Breast epithelium (tissue), 4 donors: ENCODE results near the gene MEIS3. TPM values are rescaled to one million over a fixed set of nuclear protein-coding genes. Genes with fewer than 3 reads are reported as not detected.

Experiments
- DNase-seq, 2 donors: peaks; one replicate each; pipeline ENCODE4 v3.0.0-alpha.2; 2019; ENCODE audit warnings: low spot score in 2 of 2
- H3K27ac ChIP-seq, 2 donors: fragments of 200-600 bp; sonication (generic) in 1 of 2; one replicate each; pipeline ENCODE4 v1.5.1; 2016 to 2019; ENCODE audit warnings: mild to moderate bottlenecking in 1 of 2
- H3K27me3 ChIP-seq, 2 donors: fragments of 200-600 bp; sonication (generic) in 1 of 2; one replicate each; pipeline versions ENCODE4 v1.5.1 to v1.6.0; 2017 to 2019; ENCODE audit warnings: control low read depth in 1 of 2, mild to moderate bottlenecking in 1 of 2
- H3K36me3 ChIP-seq: fragments of 200-600 bp; one replicate; pipeline ENCODE4 v1.5.1; 2019
- H3K4me1 ChIP-seq, 2 donors: fragments of 200-600 bp; sonication (generic); one replicate each; pipeline ENCODE4 v1.5.1; 2016 to 2019; ENCODE audit warnings: control low read depth in 1 of 2
- H3K4me3 ChIP-seq, 3 donors: fragments of 200-600 bp; sonication (generic); 1 replicate in 2 of 3; 2 replicates in 1 of 3; pipeline ENCODE4 v1.5.1; 2016 to 2019; ENCODE audit warnings: mild to moderate bottlenecking in 3 of 3, moderate library complexity in 2 of 3
- H3K9me3 ChIP-seq, 2 donors: fragments of 200-600 bp; sonication (generic) in 1 of 2; one replicate each; pipeline ENCODE4 v1.5.1; 2016 to 2019; ENCODE audit warnings: control low read depth in 1 of 2
- CTCF ChIP-seq, 3 donors: fragments of 450-650 bp; IDR thresholded peaks; one replicate each; pipeline ENCODE4 v1.5.1; 2016 to 2017; ENCODE audit warnings: antibody characterized with exemption in 3 of 3, mild to moderate bottlenecking in 3 of 3, moderate library complexity in 3 of 3
- POLR2A ChIP-seq: fragments of 450-650 bp; IDR thresholded peaks from one replicate; pipeline ENCODE4 v1.6.1; 2016; ENCODE audit warnings: antibody characterized with exemption, mild to moderate bottlenecking, moderate library complexity
- POLR2AphosphoS5 ChIP-seq, 3 donors: sonication (generic); formaldehyde crosslinking; IDR thresholded peaks; one replicate each; pipeline ENCODE4 v1.6.1; 2017; ENCODE audit warnings: antibody characterized with exemption in 3 of 3
- intact Hi-C: fragments of 100-400 bp; cut with DNase I; formaldehyde crosslinking; loops from one replicate; pipeline ENCODE4 v1.15.1; 2023; ENCODE audit warnings: low total_unique reads
- total RNA-seq, 3 donors: library from RNA; depleted of rRNA; stranded (reverse); fragments of >200 nt; gene quantifications; one replicate each; pipeline ENCODE4 v1.1.0, GENCODE V29; 2016

MEIS3 gene
- total RNA-seq, 3 donors from 2014 or later, result 13.1 to 41.6 (median 17.1) TPM

- Histone ChIP-seq H3K27ac (no peak overlapping the region), H3K4me1 (no peaks in the 10 kb centered on the region), H3K36me3 (no peaks in the 10 kb centered on the region), H3K27me3 (no peaks in the 10 kb centered on the region), H3K9me3 (no peaks in the 10 kb centered on the region), H3K4me3 (no peak overlapping the region)
- TF ChIP-seq POLR2A (no peak), POLR2AphosphoS5 (IDR thresholded peaks at IDR 0.05) (no peak), CTCF (IDR thresholded peaks at IDR 0.05) (no peak)
- intact Hi-C loops, result no loop called here
- DNase-seq, result no peak
Measured at GRCh38 chr19:47405197-47405550, 14.2 kb downstream of the MEIS3 start.

- no peak overlapping the region for H3K4me3 ChIP-seq
- no peak for DNase-seq
- intact Hi-C loops, result no loop called here
- no peak for TF ChIP-seq CTCF (IDR thresholded peaks at IDR 0.05)
- TF ChIP-seq POLR2A, result no peak
- no peak for TF ChIP-seq POLR2AphosphoS5 (IDR thresholded peaks at IDR 0.05)
- H3K9me3 ChIP-seq, result no peaks in the 10 kb centered on the region
- H3K36me3 ChIP-seq, result no peaks in the 10 kb centered on the region
- H3K4me1 ChIP-seq, result no peaks in the 10 kb centered on the region
- H3K27me3 ChIP-seq, result no peaks in the 10 kb centered on the region
- no peak overlapping the region for H3K27ac ChIP-seq
Measured at GRCh38 chr19:47404334-47405196, 14.8 kb downstream of the MEIS3 start.

DNA sequence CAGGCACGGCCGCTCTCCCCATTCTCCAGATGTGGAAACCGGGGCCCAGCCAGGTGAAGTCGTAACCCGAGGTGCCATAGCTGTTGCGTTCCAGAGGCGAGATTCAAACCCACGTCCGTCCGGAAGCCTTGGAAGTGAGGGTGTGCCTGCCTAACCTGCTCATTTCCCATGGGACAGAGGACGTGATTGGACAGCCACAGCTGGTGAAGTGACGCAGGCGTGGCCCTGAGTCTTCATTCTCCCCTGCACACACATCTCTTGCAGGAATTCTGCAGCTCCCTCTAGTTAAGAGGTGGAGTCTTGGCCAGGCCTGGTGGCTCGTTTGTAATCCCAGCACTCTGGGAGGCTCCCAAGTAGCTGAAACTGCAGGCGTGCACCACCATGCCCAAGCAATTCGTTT lies 16.8 kb downstream of the MEIS3 start:
- Histone ChIP-seq H3K27me3 (no peaks in the 10 kb centered on the region), H3K4me1 (no peaks in the 10 kb centered on the region), H3K36me3 (no peaks in the 10 kb centered on the region), H3K4me3 (no peak overlapping the region), H3K9me3 (no peaks in the 10 kb centered on the region), H3K27ac (no peak overlapping the region)
- intact Hi-C loops, result no loop called here
- no peak for DNase-seq
- no peak for TF ChIP-seq POLR2A
- TF ChIP-seq CTCF (IDR thresholded peaks at IDR 0.05), result no peak
- no peak for TF ChIP-seq POLR2AphosphoS5 (IDR thresholded peaks at IDR 0.05)

GRCh38 chr19:47398707-47399597 lies 20.4 kb downstream of the MEIS3 start:
- Histone ChIP-seq H3K27me3 (no peaks in the 10 kb centered on the region), H3K4me1 (no peaks in the 10 kb centered on the region), H3K36me3 (no peaks in the 10 kb centered on the region), H3K9me3 (no peaks in the 10 kb centered on the region), H3K27ac (no peak overlapping the region), H3K4me3 (no peak overlapping the region)
- TF ChIP-seq POLR2AphosphoS5 (IDR thresholded peaks at IDR 0.05) (no peak), POLR2A (no peak), CTCF (IDR thresholded peaks at IDR 0.05) (no peak)
- intact Hi-C loops, result no loop called here
- no peak for DNase-seq
